GM12892 (cell line): Measurements from ENCODE around the gene PRKD1.
"Not testable (repeated sequence)": the region's sequence is repeated elsewhere in the genome, so short reads cannot be mapped to it uniquely, and the experiment has no call there.

Source experiments
- DNase-seq: peaks from one replicate; pipeline ENCODE4 v3.0.0; 2011; ENCODE audit not compliant: insufficient read length
- FAIRE-seq: peaks from 2 replicates; lab custom pipeline; 2011; peaks lifted over from hg19 to GRCh38; lab: Jason Lieb, UNC
- POLR2A ChIP-seq: IDR thresholded peaks from 2 replicates; pipeline ENCODE4 v1.6.1; 2011; ENCODE audit warnings: low read depth, low read length, control low read depth
- POLR2AphosphoS5 ChIP-seq: IDR thresholded peaks from 2 replicates; pipeline ENCODE4 v1.6.1; 2011; ENCODE audit warnings: low read depth, low read length, control low read depth
- TAF1 ChIP-seq: IDR thresholded peaks from 2 replicates; pipeline ENCODE4 v1.6.1; 2011; ENCODE audit warnings: low read depth, mild to moderate bottlenecking, control low read depth, low read length, borderline replicate concordance

Gene PRKD1

DNA sequence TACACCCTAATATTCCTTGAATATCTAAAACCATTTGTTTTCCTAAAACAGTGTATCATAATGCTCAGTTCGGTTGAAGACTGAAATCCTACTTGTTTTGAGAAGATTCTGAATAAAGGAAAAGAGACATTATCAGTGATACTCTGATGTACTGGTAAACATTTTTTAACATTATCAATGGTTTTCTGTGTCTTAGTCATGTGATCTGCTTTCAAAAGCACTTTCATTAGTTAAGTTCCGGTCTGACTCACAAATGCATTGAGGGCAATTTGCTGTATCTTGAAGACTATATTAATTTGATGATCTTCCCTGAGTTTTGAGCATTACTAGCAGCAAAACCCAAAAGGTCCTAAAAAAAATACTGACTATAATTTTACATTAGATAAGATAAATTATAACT, 145.6 kb downstream of the PRKD1 start:
- FAIRE-seq (no peak), DNase-seq (no peak)
- TF ChIP-seq TAF1: no peak
- no peak for TF ChIP-seq POLR2AphosphoS5
- no peak for TF ChIP-seq POLR2A

GRCh38 chr14:29777142-29777541, 150.5 kb downstream of the PRKD1 start:
- not testable (repeated sequence) for FAIRE-seq

GRCh38 chr14:29773990-29774389, 153.7 kb downstream of the PRKD1 start:
- DNase-seq (no peak), FAIRE-seq (no peak)

More at GRCh38 chr14:29777142-29777541, 150.5 kb downstream of the PRKD1 start:
- DNase-seq: not testable (repeated sequence)

DNA sequence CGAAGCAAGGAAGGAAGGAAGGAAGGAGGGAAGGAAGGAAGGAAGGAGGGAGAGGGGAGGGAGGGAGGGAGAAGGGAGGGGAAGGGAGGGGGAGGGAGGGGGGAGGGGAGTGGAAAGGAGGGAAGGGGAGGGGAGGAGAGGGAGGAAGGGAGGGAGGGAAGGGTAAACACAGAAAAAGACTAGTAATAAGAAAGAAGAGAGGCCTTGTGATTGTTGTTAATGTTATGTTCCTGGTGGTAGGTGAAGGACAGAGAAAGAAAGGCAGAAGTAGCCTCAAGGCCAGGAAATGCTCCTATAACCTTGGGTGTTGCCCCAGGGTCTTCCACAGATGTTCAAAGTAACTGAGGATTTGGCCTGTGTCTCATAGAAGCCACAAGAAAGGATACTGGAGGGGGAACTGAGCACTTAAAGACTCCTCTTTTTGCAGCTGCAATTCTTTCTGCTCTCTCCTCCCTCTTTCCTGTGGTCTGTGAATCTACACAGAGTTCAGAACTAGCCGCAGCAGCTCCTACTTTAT, 164.2 kb downstream of the PRKD1 start:
- DNase-seq (no peak), FAIRE-seq (no peak)
- no peak for TF ChIP-seq POLR2AphosphoS5
- TF ChIP-seq TAF1: no peak
- no peak for TF ChIP-seq POLR2A

More at GRCh38 chr14:29773990-29774389, 153.7 kb downstream of the PRKD1 start:
- TF ChIP-seq POLR2A (no peak), POLR2AphosphoS5 (no peak), TAF1 (no peak)

GRCh38 chr14:29759521-29760340, 167.9 kb downstream of the PRKD1 start:
- DNase-seq: no peak
- FAIRE-seq: no peak
- no peak for TF ChIP-seq POLR2A
- no peak for TF ChIP-seq TAF1
- no peak for TF ChIP-seq POLR2AphosphoS5

GRCh38 chr14:29757711-29758233, 169.9 kb downstream of the PRKD1 start:
- no peak for DNase-seq
- TF ChIP-seq TAF1: no peak
- TF ChIP-seq POLR2AphosphoS5: no peak
- TF ChIP-seq POLR2A: no peak
- no peak for FAIRE-seq

GRCh38 chr14:29757188-29757680, 170.4 kb downstream of the PRKD1 start:
- FAIRE-seq (no peak), DNase-seq (no peak)
- no peak for TF ChIP-seq POLR2A
- TF ChIP-seq TAF1: no peak
- no peak for TF ChIP-seq POLR2AphosphoS5

DNA sequence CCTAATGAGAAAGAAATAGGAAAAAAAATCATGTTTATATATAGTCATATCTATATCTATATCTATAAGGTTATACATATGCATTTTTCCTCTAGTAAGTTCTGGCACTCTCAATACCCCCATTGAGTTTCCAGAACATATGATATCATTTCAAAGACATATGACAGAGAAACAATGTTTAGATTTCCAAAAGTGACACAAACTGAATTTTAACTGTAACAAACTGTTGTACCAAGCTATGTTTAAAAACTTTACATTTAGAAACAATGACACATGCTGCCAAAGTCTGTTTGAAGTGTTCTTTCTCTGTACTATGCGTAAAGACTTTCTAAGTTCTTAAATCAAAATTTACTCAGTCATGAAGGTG, 171.6 kb downstream of the PRKD1 start:
- FAIRE-seq (no peak), DNase-seq (no peak)
- TF ChIP-seq TAF1 (no peak), POLR2A (no peak), POLR2AphosphoS5 (no peak)

GRCh38 chr14:29755311-29756018, 172.2 kb downstream of the PRKD1 start:
- DNase-seq: no peak
- no peak for TF ChIP-seq POLR2A
- no peak for TF ChIP-seq TAF1
- TF ChIP-seq POLR2AphosphoS5: no peak
- FAIRE-seq: no peak

DNA sequence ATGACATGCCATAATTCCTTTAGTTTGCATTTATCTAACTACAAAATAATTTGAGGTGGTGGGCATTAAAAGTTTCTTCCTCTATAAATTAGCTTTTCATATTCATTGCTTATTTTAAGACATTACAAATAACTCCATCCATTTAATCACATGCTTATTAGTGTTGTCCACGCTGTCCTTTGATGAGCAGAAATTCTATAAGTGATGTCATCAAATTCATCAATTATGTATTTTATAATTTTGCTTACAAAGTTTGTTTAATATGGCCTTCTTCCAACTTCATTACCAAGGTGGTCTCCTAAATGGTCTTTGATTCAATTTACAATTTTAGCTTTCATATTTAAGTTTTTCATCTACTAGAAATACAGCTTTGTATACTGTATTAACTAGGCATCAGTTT, 173.5 kb downstream of the PRKD1 start:
- FAIRE-seq (no peak), DNase-seq (no peak)
- TF ChIP-seq POLR2AphosphoS5: no peak
- TF ChIP-seq TAF1: no peak
- TF ChIP-seq POLR2A: no peak

- DNase-seq (no peak), FAIRE-seq (no peak)
- no peak for TF ChIP-seq POLR2AphosphoS5
- no peak for TF ChIP-seq TAF1
- TF ChIP-seq POLR2A: no peak
These were observed 175.3 kb downstream of the PRKD1 start for GRCh38 chr14:29752221-29752923.
